SK-N-SH treated with all-trans-retinoic acid at 6 μM for 48 hours (cell line): Measurements from ENCODE around the gene MICOS13.

Source experiments
- ATAC-seq: fragments of 200-7000 bp; cut with Tn5 transposase; 3 replicates; pipeline ENCODE4 v1.9.1; 2020; ENCODE audit warnings: mild to moderate bottlenecking, moderate library complexity
- ARNTL ChIP-seq: fragments of 450-650 bp; formaldehyde crosslinking; IDR thresholded peaks from 2 replicates; pipeline ENCODE4 v1.5.0; 2020; ENCODE audit warnings: low read depth, mild to moderate bottlenecking, moderate library complexity, borderline replicate concordance
- BACH2 ChIP-seq: fragments of 250-450 bp; sonication (Bioruptor Pico); IDR thresholded peaks from 2 replicates; pipeline ENCODE4 v1.9.0; 2021; ENCODE audit warnings: mild to moderate bottlenecking, borderline replicate concordance
- CREB5 ChIP-seq: fragments of 250-450 bp; sonication (Bioruptor Pico); IDR thresholded peaks from 2 replicates; pipeline ENCODE4 v1.5.1; 2020; ENCODE audit warnings: low read depth, mild to moderate bottlenecking, moderate library complexity
- CSDC2 ChIP-seq: fragments of 250-450 bp; sonication (Bioruptor Pico); IDR thresholded peaks from 2 replicates; pipeline ENCODE4 v1.5.0; 2020; ENCODE audit warnings: mild to moderate bottlenecking, moderate library complexity
- CSRNP3 ChIP-seq: fragments of 250-450 bp; sonication (Bioruptor Pico); IDR thresholded peaks from 2 replicates; pipeline ENCODE4 v1.5.1; 2021; ENCODE audit warnings: mild to moderate bottlenecking, moderate library complexity
- GLIS3 ChIP-seq: fragments of 250-450 bp; sonication (Bioruptor Pico); IDR thresholded peaks from 2 replicates; pipeline ENCODE4 v1.5.0; 2020; ENCODE audit warnings: mild to moderate bottlenecking, moderate library complexity
- ISL1 ChIP-seq: fragments of 250-450 bp; sonication (Bioruptor Pico); IDR thresholded peaks from 2 replicates; pipeline ENCODE4 v2.1.2; 2022; ENCODE audit warnings: mild to moderate bottlenecking, moderate library complexity
- OSR1 ChIP-seq: fragments of 250-450 bp; sonication (Bioruptor Pico); IDR thresholded peaks from 2 replicates; pipeline ENCODE4 v1.8.0; 2022; ENCODE audit warnings: moderate library complexity, mild to moderate bottlenecking, inconsistent platforms
- PATZ1 ChIP-seq: fragments of 250-450 bp; sonication (Bioruptor Pico); IDR thresholded peaks from 2 replicates; pipeline ENCODE4 v1.8.0; 2020; ENCODE audit warnings: mild to moderate bottlenecking, moderate library complexity, borderline replicate concordance
- PPARA ChIP-seq: fragments of 250-450 bp; sonication (Bioruptor Pico); IDR thresholded peaks from 2 replicates; pipeline ENCODE4 v1.5.0; 2020; ENCODE audit warnings: mild to moderate bottlenecking, borderline replicate concordance
- RARB ChIP-seq: fragments of 250-450 bp; sonication (Bioruptor Pico); IDR thresholded peaks from 2 replicates; pipeline ENCODE4 v1.8.0; 2021; ENCODE audit warnings: mild to moderate bottlenecking, moderate library complexity
- SNAI2 ChIP-seq: fragments of 250-450 bp; sonication (Bioruptor Pico); IDR thresholded peaks from 2 replicates; pipeline ENCODE4 v1.5.0; 2020; ENCODE audit warnings: mild to moderate bottlenecking, moderate library complexity
- TCF4 ChIP-seq: fragments of 250-450 bp; sonication (Bioruptor Pico); IDR thresholded peaks from 2 replicates; pipeline ENCODE4 v1.8.0; 2021; ENCODE audit warnings: mild to moderate bottlenecking, moderate library complexity, borderline replicate concordance
- TOX ChIP-seq: fragments of 250-450 bp; sonication (Bioruptor Pico); IDR thresholded peaks from 2 replicates; pipeline ENCODE4 v1.8.0; 2021; ENCODE audit warnings: mild to moderate bottlenecking, moderate library complexity, borderline replicate concordance
- TSHZ2 ChIP-seq: fragments of 250-450 bp; sonication (Bioruptor Pico); IDR thresholded peaks from 2 replicates; pipeline ENCODE4 v1.5.0; 2020; ENCODE audit warnings: mild to moderate bottlenecking, moderate library complexity
- ZC3H10 ChIP-seq: fragments of 250-450 bp; sonication (Bioruptor Pico); IDR thresholded peaks from 2 replicates; pipeline ENCODE4 v1.5.1; 2021; ENCODE audit warnings: mild to moderate bottlenecking, moderate library complexity
- ZFP3 ChIP-seq: fragments of 250-450 bp; sonication (Bioruptor Pico); IDR thresholded peaks from 2 replicates; pipeline ENCODE4 v1.5.0; 2020; ENCODE audit warnings: mild to moderate bottlenecking, moderate library complexity
- ZNF565 ChIP-seq: fragments of 450-650 bp; formaldehyde crosslinking; conservative IDR thresholded peaks from 2 replicates; pipeline ENCODE4 v1.5.0; 2020; ENCODE audit warnings: low read depth, mild to moderate bottlenecking, moderate library complexity
- ZNF8 ChIP-seq: fragments of 450-650 bp; formaldehyde crosslinking; IDR thresholded peaks from 2 replicates; pipeline ENCODE4 v1.5.0; 2020; ENCODE audit warnings: mild to moderate bottlenecking, moderate library complexity

The MICOS13 gene

GRCh38 chr19:5680437-5681368 is at the start of gene MICOS13, which contains the start of gene HSD11B1L:
Gene MICOS13 (minus strand): TSS chr19:5680516. CDS start chr19:5680486, 30 bp downstream.
Gene HSD11B1L (plus strand): TSS chr19:5681027. CDS start chr19:5684833, 3,806 bp downstream.
- TF ChIP-seq ISL1 (CRISPR knock-in tag): no peak
- TF ChIP-seq RARB (CRISPR knock-in tag): no peak
- no peak for TF ChIP-seq BACH2 (CRISPR knock-in tag)
- no peak; the same call in 1 of the 2 replicates for TF ChIP-seq CSDC2 (CRISPR knock-in tag)
- TF ChIP-seq PPARA (CRISPR knock-in tag): no peak
- no peak for TF ChIP-seq ZFP3
- TF ChIP-seq OSR1 (CRISPR knock-in tag): no peak
- no peak for TF ChIP-seq PATZ1 (CRISPR knock-in tag)
- no peak for TF ChIP-seq ARNTL
- TF ChIP-seq TSHZ2 (CRISPR knock-in tag): no peak
- no peak for TF ChIP-seq CSRNP3 (CRISPR knock-in tag)
- TF ChIP-seq TOX (CRISPR knock-in tag): no peak
- TF ChIP-seq ZNF565 (CRISPR knock-in tag): no peak
- no peak for TF ChIP-seq CREB5
- TF ChIP-seq ZNF8: no peak
- TF ChIP-seq SNAI2 (CRISPR knock-in tag): no peak
- no peak for TF ChIP-seq ZC3H10
- no peak for TF ChIP-seq TCF4 (CRISPR knock-in tag)
- no peak for TF ChIP-seq GLIS3 (CRISPR knock-in tag)
- peak; percentile 97 for ATAC-seq

- TF ChIP-seq ZFP3 (peak; percentile 97), TSHZ2 (CRISPR knock-in tag) (no peak)
- ATAC-seq: no peak
Measured at GRCh38 chr19:5727453-5728050, 47.2 kb upstream of the MICOS13 start.
